GM12878 (cell line): Measurements from ENCODE around the gene SLF2. TPM values are rescaled to one million over a fixed set of nuclear protein-coding genes. Genes with fewer than 3 reads are reported as not detected.

Source experiments
- BCL11A ChIP-seq: IDR thresholded peaks from 2 replicates; pipeline ENCODE4 v1.6.1; 2011; ENCODE audit warnings: low read depth, low read length
- BHLHE40 ChIP-seq, 2 experiments: fragments of 450-650 bp in 1 of 2; IDR thresholded peaks; 2 replicates each; pipeline ENCODE4 v1.6.1; 2011 to 2017; ENCODE audit warnings: low read depth in 2 of 2, borderline replicate concordance in 1 of 2, improper control_type of control experiment in 1 of 2, low read length in 1 of 2, mild to moderate bottlenecking in 1 of 2
- ESRRA ChIP-seq: IDR thresholded peaks from 2 replicates; pipeline ENCODE4 v1.6.1; 2012; ENCODE audit warnings: mild to moderate bottlenecking, low read length, improper control_type of control experiment
- RAD21 ChIP-seq: IDR thresholded peaks from 2 replicates; pipeline ENCODE4 v1.6.1; 2011; ENCODE audit warnings: mild to moderate bottlenecking, low read depth, low read length, moderate library complexity; ENCODE audit not compliant: insufficient read depth
- RBBP5 ChIP-seq: fragments of 200-600 bp; sonication (generic); conservative IDR thresholded peaks from 2 replicates; pipeline ENCODE4 v1.6.1; 2016
- RUNX3 ChIP-seq: IDR thresholded peaks from 2 replicates; pipeline ENCODE4 v1.6.1; 2012; ENCODE audit warnings: low read length, inconsistent platforms
- SRF ChIP-seq, 2 experiments: IDR thresholded peaks; 2 replicates each; pipeline ENCODE4 v1.6.1; 2011; ENCODE audit warnings: low read depth in 2 of 2, low read length in 2 of 2, mild to moderate bottlenecking in 1 of 2, moderate library complexity in 1 of 2
- TCF7 ChIP-seq: IDR thresholded peaks from 2 replicates; pipeline ENCODE4 v1.6.1; 2014; ENCODE audit warnings: antibody characterized with exemption, borderline replicate concordance
- ZZZ3 ChIP-seq: IDR thresholded peaks from 2 replicates; pipeline ENCODE4 v1.6.1; 2011; ENCODE audit warnings: low read depth; ENCODE audit not compliant: control insufficient read depth, insufficient read length
- polyA plus RNA-seq, 11 experiments: library from polyadenylated mRNA; depleted of rRNA in 4 of 11; unstranded in 6 of 11; stranded (reverse) in 5 of 11; fragments of >200 nt; fragmentation: Nextera tagmentation in 4 of 11; fragmentation: Illumina TruSeq in 1 of 11; extraction: Ambion mirVana in 4 of 11; extraction: Trizol in 1 of 11; gene quantifications; 1 replicate in 1 of 11; 2 replicates in 10 of 11; pipeline versions ENCODE4 v1.2.1 to v1.2.3, GENCODE V29; 2011 to 2016; ENCODE audit warnings: inconsistent platforms in 2 of 11, missing spikeins in 2 of 11, low read depth in 1 of 11
- total RNA-seq, 4 experiments: library from RNA; depleted of rRNA in 3 of 4; stranded (reverse); fragments of >200 nt in 3 of 4; fragmentation: Illumina TruSeq in 1 of 4; extraction: Trizol in 1 of 4; gene quantifications; 2 replicates each; pipeline versions ENCODE4 v1.2.1 to v1.2.3, GENCODE V29; 2013 to 2021
- TF ChIP-seq, protein P1 (sequence below): fragments of 450-650 bp; conservative IDR thresholded peaks from 2 replicates; pipeline ENCODE4 v1.6.1; 2017; ENCODE audit warnings: mild to moderate bottlenecking, moderate library complexity
- TF ChIP-seq, protein P2 (sequence below): IDR thresholded peaks from 2 replicates; pipeline ENCODE4 v1.6.1; 2011; ENCODE audit warnings: borderline replicate concordance, low read depth, mild to moderate bottlenecking, moderate library complexity, low read length; ENCODE audit not compliant: insufficient read depth, poor library complexity, severe bottlenecking
- TF ChIP-seq, protein P3 (sequence below): fragments of 450-650 bp; IDR thresholded peaks from 2 replicates; pipeline ENCODE4 v1.6.1; 2016; ENCODE audit warnings: mild to moderate bottlenecking
- TF ChIP-seq, protein P4 (sequence below): IDR thresholded peaks from 2 replicates; pipeline ENCODE4 v1.6.1; 2011; ENCODE audit warnings: low read depth, mild to moderate bottlenecking, low read length, moderate library complexity, borderline replicate concordance; ENCODE audit errors: extremely low read depth
- TF ChIP-seq, protein P5 (sequence below): fragments of 450-650 bp; IDR thresholded peaks from 2 replicates; pipeline ENCODE4 v1.6.1; 2016; ENCODE audit warnings: mild to moderate bottlenecking, moderate library complexity, borderline replicate concordance
- TF ChIP-seq, protein P6 (sequence below): fragments of 450-650 bp; formaldehyde crosslinking; IDR thresholded peaks from 2 replicates; pipeline ENCODE4 v1.4.0; 2020; ENCODE audit warnings: mild to moderate bottlenecking, moderate library complexity

The SLF2 gene
- total and polyA plus RNA-seq, 10 of the 15 experiments (the other 5 are each of a cell fraction or from before 2014, with no cell fraction given): 3.0 to 25.2 (median 17.9) TPM

DNA sequence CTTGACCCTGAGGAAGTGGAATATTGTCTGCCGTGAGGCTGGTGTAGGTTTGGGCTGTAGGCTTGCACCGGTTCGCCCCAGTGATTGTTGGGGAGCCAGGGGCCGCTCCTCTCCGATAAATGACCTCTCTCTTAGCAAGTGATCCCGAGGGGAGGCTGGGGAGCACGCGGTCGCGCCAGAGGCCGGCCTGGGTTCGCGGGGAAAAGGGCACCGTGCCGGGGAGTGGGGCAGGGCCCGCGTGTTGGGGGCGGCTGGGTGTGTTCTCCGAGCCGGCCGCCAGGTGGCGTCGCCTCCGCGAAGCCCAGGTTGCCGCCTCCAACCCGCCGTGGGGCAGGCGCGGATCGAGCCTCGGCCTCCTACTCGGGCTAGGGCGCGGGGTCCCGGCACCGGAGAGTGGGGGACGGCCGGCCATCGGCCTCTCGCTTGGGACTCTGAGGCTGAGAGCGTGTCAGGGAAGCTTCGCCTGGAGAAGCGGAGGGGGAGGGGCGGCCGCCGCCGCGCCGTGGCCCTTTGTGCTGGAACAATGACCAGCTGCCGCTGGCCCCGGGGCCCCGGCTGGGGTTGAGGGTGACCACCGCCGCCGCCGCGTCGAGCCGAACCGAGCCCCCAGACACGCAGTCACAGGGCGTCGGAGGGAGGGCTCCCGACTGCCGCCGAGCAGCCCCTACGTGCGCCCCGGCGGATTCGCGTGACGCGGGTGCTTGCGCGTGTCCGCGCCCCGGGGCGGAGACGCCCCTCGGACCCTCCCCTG is 86.4 kb downstream of the SLF2 start (continued):
- no peak for TF ChIP-seq SRF (IDR thresholded peaks at IDR 0.05; ENCODE audit: low read depth in 2 of 2, low read length in 2 of 2)
- TF ChIP-seq, protein P1, sequence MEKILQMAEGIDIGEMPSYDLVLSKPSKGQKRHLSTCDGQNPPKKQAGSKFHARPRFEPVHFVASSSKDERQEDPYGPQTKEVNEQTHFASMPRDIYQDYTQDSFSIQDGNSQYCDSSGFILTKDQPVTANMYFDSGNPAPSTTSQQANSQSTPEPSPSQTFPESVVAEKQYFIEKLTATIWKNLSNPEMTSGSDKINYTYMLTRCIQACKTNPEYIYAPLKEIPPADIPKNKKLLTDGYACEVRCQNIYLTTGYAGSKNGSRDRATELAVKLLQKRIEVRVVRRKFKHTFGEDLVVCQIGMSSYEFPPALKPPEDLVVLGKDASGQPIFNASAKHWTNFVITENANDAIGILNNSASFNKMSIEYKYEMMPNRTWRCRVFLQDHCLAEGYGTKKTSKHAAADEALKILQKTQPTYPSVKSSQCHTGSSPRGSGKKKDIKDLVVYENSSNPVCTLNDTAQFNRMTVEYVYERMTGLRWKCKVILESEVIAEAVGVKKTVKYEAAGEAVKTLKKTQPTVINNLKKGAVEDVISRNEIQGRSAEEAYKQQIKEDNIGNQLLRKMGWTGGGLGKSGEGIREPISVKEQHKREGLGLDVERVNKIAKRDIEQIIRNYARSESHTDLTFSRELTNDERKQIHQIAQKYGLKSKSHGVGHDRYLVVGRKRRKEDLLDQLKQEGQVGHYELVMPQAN: 0 out of 2 replicates have a peak, but pooled peaks have one; percentile 72
- TF ChIP-seq, protein P2, sequence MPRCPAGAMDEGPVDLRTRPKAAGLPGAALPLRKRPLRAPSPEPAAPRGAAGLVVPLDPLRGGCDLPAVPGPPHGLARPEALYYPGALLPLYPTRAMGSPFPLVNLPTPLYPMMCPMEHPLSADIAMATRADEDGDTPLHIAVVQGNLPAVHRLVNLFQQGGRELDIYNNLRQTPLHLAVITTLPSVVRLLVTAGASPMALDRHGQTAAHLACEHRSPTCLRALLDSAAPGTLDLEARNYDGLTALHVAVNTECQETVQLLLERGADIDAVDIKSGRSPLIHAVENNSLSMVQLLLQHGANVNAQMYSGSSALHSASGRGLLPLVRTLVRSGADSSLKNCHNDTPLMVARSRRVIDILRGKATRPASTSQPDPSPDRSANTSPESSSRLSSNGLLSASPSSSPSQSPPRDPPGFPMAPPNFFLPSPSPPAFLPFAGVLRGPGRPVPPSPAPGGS: no peak
- no peak for TF ChIP-seq RUNX3
- TF ChIP-seq ESRRA: no peak
- TF ChIP-seq RBBP5: no peak
- TF ChIP-seq RAD21: no peak
- TF ChIP-seq BCL11A: no peak
- peak in 1 of 2 experiments; percentile 67; a peak in 1 of 4 replicates for TF ChIP-seq BHLHE40 (IDR thresholded peaks at IDR 0.05; ENCODE audit: borderline replicate concordance in 1 of 2, low read depth in 2 of 2, low read length in 1 of 2)
- TF ChIP-seq, protein P3, sequence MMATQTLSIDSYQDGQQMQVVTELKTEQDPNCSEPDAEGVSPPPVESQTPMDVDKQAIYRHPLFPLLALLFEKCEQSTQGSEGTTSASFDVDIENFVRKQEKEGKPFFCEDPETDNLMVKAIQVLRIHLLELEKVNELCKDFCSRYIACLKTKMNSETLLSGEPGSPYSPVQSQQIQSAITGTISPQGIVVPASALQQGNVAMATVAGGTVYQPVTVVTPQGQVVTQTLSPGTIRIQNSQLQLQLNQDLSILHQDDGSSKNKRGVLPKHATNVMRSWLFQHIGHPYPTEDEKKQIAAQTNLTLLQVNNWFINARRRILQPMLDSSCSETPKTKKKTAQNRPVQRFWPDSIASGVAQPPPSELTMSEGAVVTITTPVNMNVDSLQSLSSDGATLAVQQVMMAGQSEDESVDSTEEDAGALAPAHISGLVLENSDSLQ: no peak
- no peak for TF ChIP-seq TCF7
- TF ChIP-seq, protein P4, sequence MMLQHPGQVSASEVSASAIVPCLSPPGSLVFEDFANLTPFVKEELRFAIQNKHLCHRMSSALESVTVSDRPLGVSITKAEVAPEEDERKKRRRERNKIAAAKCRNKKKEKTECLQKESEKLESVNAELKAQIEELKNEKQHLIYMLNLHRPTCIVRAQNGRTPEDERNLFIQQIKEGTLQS: no peak
- TF ChIP-seq, protein P5, sequence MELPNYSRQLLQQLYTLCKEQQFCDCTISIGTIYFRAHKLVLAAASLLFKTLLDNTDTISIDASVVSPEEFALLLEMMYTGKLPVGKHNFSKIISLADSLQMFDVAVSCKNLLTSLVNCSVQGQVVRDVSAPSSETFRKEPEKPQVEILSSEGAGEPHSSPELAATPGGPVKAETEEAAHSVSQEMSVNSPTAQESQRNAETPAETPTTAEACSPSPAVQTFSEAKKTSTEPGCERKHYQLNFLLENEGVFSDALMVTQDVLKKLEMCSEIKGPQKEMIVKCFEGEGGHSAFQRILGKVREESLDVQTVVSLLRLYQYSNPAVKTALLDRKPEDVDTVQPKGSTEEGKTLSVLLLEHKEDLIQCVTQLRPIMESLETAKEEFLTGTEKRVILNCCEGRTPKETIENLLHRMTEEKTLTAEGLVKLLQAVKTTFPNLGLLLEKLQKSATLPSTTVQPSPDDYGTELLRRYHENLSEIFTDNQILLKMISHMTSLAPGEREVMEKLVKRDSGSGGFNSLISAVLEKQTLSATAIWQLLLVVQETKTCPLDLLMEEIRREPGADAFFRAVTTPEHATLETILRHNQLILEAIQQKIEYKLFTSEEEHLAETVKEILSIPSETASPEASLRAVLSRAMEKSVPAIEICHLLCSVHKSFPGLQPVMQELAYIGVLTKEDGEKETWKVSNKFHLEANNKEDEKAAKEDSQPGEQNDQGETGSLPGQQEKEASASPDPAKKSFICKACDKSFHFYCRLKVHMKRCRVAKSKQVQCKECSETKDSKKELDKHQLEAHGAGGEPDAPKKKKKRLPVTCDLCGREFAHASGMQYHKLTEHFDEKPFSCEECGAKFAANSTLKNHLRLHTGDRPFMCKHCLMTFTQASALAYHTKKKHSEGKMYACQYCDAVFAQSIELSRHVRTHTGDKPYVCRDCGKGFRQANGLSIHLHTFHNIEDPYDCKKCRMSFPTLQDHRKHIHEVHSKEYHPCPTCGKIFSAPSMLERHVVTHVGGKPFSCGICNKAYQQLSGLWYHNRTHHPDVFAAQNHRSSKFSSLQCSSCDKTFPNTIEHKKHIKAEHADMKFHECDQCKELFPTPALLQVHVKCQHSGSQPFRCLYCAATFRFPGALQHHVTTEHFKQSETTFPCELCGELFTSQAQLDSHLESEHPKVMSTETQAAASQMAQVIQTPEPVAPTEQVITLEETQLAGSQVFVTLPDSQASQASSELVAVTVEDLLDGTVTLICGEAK: no peak
- no peak for TF ChIP-seq ZZZ3
- TF ChIP-seq, protein P6, sequence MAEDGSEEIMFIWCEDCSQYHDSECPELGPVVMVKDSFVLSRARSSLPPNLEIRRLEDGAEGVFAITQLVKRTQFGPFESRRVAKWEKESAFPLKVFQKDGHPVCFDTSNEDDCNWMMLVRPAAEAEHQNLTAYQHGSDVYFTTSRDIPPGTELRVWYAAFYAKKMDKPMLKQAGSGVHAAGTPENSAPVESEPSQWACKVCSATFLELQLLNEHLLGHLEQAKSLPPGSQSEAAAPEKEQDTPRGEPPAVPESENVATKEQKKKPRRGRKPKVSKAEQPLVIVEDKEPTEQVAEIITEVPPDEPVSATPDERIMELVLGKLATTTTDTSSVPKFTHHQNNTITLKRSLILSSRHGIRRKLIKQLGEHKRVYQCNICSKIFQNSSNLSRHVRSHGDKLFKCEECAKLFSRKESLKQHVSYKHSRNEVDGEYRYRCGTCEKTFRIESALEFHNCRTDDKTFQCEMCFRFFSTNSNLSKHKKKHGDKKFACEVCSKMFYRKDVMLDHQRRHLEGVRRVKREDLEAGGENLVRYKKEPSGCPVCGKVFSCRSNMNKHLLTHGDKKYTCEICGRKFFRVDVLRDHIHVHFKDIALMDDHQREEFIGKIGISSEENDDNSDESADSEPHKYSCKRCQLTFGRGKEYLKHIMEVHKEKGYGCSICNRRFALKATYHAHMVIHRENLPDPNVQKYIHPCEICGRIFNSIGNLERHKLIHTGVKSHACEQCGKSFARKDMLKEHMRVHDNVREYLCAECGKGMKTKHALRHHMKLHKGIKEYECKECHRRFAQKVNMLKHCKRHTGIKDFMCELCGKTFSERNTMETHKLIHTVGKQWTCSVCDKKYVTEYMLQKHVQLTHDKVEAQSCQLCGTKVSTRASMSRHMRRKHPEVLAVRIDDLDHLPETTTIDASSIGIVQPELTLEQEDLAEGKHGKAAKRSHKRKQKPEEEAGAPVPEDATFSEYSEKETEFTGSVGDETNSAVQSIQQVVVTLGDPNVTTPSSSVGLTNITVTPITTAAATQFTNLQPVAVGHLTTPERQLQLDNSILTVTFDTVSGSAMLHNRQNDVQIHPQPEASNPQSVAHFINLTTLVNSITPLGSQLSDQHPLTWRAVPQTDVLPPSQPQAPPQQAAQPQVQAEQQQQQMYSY (CRISPR knock-in tag): no peak
